Measurements from ENCODE around the gene KDELR1.
"Not testable (repeated sequence)": the region's sequence is repeated elsewhere in the genome, so short reads cannot be mapped to it uniquely, and the experiment has no call there.

KDELR1 gene

GRCh38 chr19:48382286-48382685, 9.1 kb downstream of the KDELR1 start:
- Histone ChIP-seq H3K9me3 (ENCODE audit: control insufficient read depth in 1 of 2, low read length in 2 of 2) (no peaks in the 10 kb centered on the region), H3K36me3 (ENCODE audit: control insufficient read depth in 1 of 2, insufficient read depth in 2 of 2, low read length in 2 of 2) (peaks cover 33 to 62% of the 10 kb centered on the region in 2 donors), H3K4me1 (ENCODE audit: control insufficient read depth in 1 of 2, insufficient read depth in 2 of 2, low read length in 2 of 2) (no peaks in the 10 kb centered on the region), H3K27ac (ENCODE audit: low read length) (no peak overlapping the region), H3K27me3 (ENCODE audit: low read depth, low read length) (no peaks in the 10 kb centered on the region), H3K4me3 (ENCODE audit: low read depth in 1 of 2, low read length in 2 of 2) (no peak overlapping the region)

- no peaks in the 10 kb centered on the region for H3K4me1 ChIP-seq (ENCODE audit: control insufficient read depth in 1 of 2, insufficient read depth in 2 of 2, low read length in 2 of 2)
- H3K27ac ChIP-seq (ENCODE audit: low read length): no peak overlapping the region
- H3K4me3 ChIP-seq (ENCODE audit: low read depth in 1 of 2, low read length in 2 of 2): no peak overlapping the region
- peaks cover 26 to 53% of the 10 kb centered on the region in 2 donors for H3K36me3 ChIP-seq (ENCODE audit: control insufficient read depth in 1 of 2, insufficient read depth in 2 of 2, low read length in 2 of 2)
- no peaks in the 10 kb centered on the region for H3K9me3 ChIP-seq (ENCODE audit: control insufficient read depth in 1 of 2, low read length in 2 of 2)
- no peaks in the 10 kb centered on the region for H3K27me3 ChIP-seq (ENCODE audit: low read depth, low read length)
Measured at GRCh38 chr19:48381178-48381950, 10.0 kb downstream of the KDELR1 start.

GRCh38 chr19:48379058-48379457, 12.3 kb downstream of the KDELR1 start:
- Histone ChIP-seq H3K36me3 (ENCODE audit: control insufficient read depth in 1 of 2, insufficient read depth in 2 of 2, low read length in 2 of 2) (peaks cover 11 to 31% of the 10 kb centered on the region in 2 donors), H3K27ac (ENCODE audit: low read length) (no peak overlapping the region), H3K27me3 (ENCODE audit: low read depth, low read length) (no peaks in the 10 kb centered on the region), H3K4me3 (ENCODE audit: low read depth in 1 of 2, low read length in 2 of 2) (no peak overlapping the region), H3K9me3 (ENCODE audit: control insufficient read depth in 1 of 2, low read length in 2 of 2) (no peaks in the 10 kb centered on the region), H3K4me1 (ENCODE audit: control insufficient read depth in 1 of 2, insufficient read depth in 2 of 2, low read length in 2 of 2) (no peaks in the 10 kb centered on the region)

- no peaks in the 10 kb centered on the region for H3K4me1 ChIP-seq (ENCODE audit: control insufficient read depth in 1 of 2, insufficient read depth in 2 of 2, low read length in 2 of 2)
- H3K27ac ChIP-seq (ENCODE audit: low read length): no peak overlapping the region
- no peaks in the 10 kb centered on the region for H3K27me3 ChIP-seq (ENCODE audit: low read depth, low read length)
- no peak overlapping the region for H3K4me3 ChIP-seq (ENCODE audit: low read depth in 1 of 2, low read length in 2 of 2)
- no peaks in the 10 kb centered on the region for H3K9me3 ChIP-seq (ENCODE audit: control insufficient read depth in 1 of 2, low read length in 2 of 2)
- peaks cover 7 to 22% of the 10 kb centered on the region in 2 donors for H3K36me3 ChIP-seq (ENCODE audit: control insufficient read depth in 1 of 2, insufficient read depth in 2 of 2, low read length in 2 of 2)
Measured at GRCh38 chr19:48378194-48378570, 13.2 kb downstream of the KDELR1 start.

- no peaks in the 10 kb centered on the region for H3K9me3 ChIP-seq (ENCODE audit: control insufficient read depth in 1 of 2, low read length in 2 of 2)
- no peaks in the 10 kb centered on the region for H3K4me1 ChIP-seq (ENCODE audit: control insufficient read depth in 1 of 2, insufficient read depth in 2 of 2, low read length in 2 of 2)
- H3K36me3 ChIP-seq (ENCODE audit: control insufficient read depth in 1 of 2, insufficient read depth in 2 of 2, low read length in 2 of 2): no peaks in the 10 kb centered on the region
- H3K4me3 ChIP-seq (ENCODE audit: low read depth in 1 of 2, low read length in 2 of 2): no peak overlapping the region
- no peak overlapping the region for H3K27ac ChIP-seq (ENCODE audit: low read length)
- H3K27me3 ChIP-seq (ENCODE audit: low read depth, low read length): no peaks in the 10 kb centered on the region
Measured at GRCh38 chr19:48373567-48373966, 17.8 kb downstream of the KDELR1 start.

- no peaks in the 10 kb centered on the region for H3K9me3 ChIP-seq (ENCODE audit: control insufficient read depth in 1 of 2, low read length in 2 of 2)
- H3K4me3 ChIP-seq (ENCODE audit: low read depth in 1 of 2, low read length in 2 of 2): no peak overlapping the region
- H3K27me3 ChIP-seq (ENCODE audit: low read depth, low read length): no peaks in the 10 kb centered on the region
- no peaks in the 10 kb centered on the region for H3K36me3 ChIP-seq (ENCODE audit: control insufficient read depth in 1 of 2, insufficient read depth in 2 of 2, low read length in 2 of 2)
- H3K27ac ChIP-seq (ENCODE audit: low read length): no peak overlapping the region
- H3K4me1 ChIP-seq (ENCODE audit: control insufficient read depth in 1 of 2, insufficient read depth in 2 of 2, low read length in 2 of 2): no peaks in the 10 kb centered on the region
Measured at GRCh38 chr19:48372904-48373303, 18.4 kb downstream of the KDELR1 start.

- H3K27ac ChIP-seq (ENCODE audit: low read length); H3K27me3 ChIP-seq (ENCODE audit: low read depth, low read length); H3K4me1 ChIP-seq (ENCODE audit: control insufficient read depth in 1 of 2, insufficient read depth in 2 of 2, low read length in 2 of 2); H3K9me3 ChIP-seq (ENCODE audit: control insufficient read depth in 1 of 2, low read length in 2 of 2); H3K36me3 ChIP-seq (ENCODE audit: control insufficient read depth in 1 of 2, insufficient read depth in 2 of 2, low read length in 2 of 2); H3K4me3 ChIP-seq (ENCODE audit: low read depth in 1 of 2, low read length in 2 of 2): not testable (repeated sequence)
Measured at GRCh38 chr19:48371771-48372170, 19.6 kb downstream of the KDELR1 start.

- Histone ChIP-seq H3K27me3 (ENCODE audit: low read depth, low read length) (no peaks in the 10 kb centered on the region), H3K4me3 (ENCODE audit: low read depth in 1 of 2, low read length in 2 of 2) (no peak overlapping the region), H3K36me3 (ENCODE audit: control insufficient read depth in 1 of 2, insufficient read depth in 2 of 2, low read length in 2 of 2) (no peaks in the 10 kb centered on the region), H3K4me1 (ENCODE audit: control insufficient read depth in 1 of 2, insufficient read depth in 2 of 2, low read length in 2 of 2) (no peaks in the 10 kb centered on the region), H3K27ac (ENCODE audit: low read length) (no peak overlapping the region), H3K9me3 (ENCODE audit: control insufficient read depth in 1 of 2, low read length in 2 of 2) (no peaks in the 10 kb centered on the region)
Measured at GRCh38 chr19:48371367-48371766, 20.0 kb downstream of the KDELR1 start.

GRCh38 chr19:48370955-48371354, 20.4 kb downstream of the KDELR1 start:
- H3K27me3 ChIP-seq (ENCODE audit: low read depth, low read length): no peaks in the 10 kb centered on the region
- H3K4me1 ChIP-seq (ENCODE audit: control insufficient read depth in 1 of 2, insufficient read depth in 2 of 2, low read length in 2 of 2): no peaks in the 10 kb centered on the region
- H3K9me3 ChIP-seq (ENCODE audit: control insufficient read depth in 1 of 2, low read length in 2 of 2): no peaks in the 10 kb centered on the region
- H3K4me3 ChIP-seq (ENCODE audit: low read depth in 1 of 2, low read length in 2 of 2): no peak overlapping the region
- no peaks in the 10 kb centered on the region for H3K36me3 ChIP-seq (ENCODE audit: control insufficient read depth in 1 of 2, insufficient read depth in 2 of 2, low read length in 2 of 2)
- H3K27ac ChIP-seq (ENCODE audit: low read length): no peak overlapping the region

GRCh38 chr19:48368936-48369335, 22.4 kb downstream of the KDELR1 start:
- Histone ChIP-seq H3K4me1 (ENCODE audit: control insufficient read depth in 1 of 2, insufficient read depth in 2 of 2, low read length in 2 of 2) (peaks cover 0 to 6% of the 10 kb centered on the region in 2 donors), H3K9me3 (ENCODE audit: control insufficient read depth in 1 of 2, low read length in 2 of 2) (no peaks in the 10 kb centered on the region), H3K36me3 (ENCODE audit: control insufficient read depth in 1 of 2, insufficient read depth in 2 of 2, low read length in 2 of 2) (no peaks in the 10 kb centered on the region), H3K27me3 (ENCODE audit: low read depth, low read length) (no peaks in the 10 kb centered on the region), H3K4me3 (ENCODE audit: low read depth in 1 of 2, low read length in 2 of 2) (no peak overlapping the region), H3K27ac (ENCODE audit: low read length) (no peak overlapping the region)

- H3K36me3 ChIP-seq (ENCODE audit: control insufficient read depth in 1 of 2, insufficient read depth in 2 of 2, low read length in 2 of 2): no peaks in the 10 kb centered on the region
- H3K4me3 ChIP-seq (ENCODE audit: low read depth in 1 of 2, low read length in 2 of 2): no peak overlapping the region
- H3K9me3 ChIP-seq (ENCODE audit: control insufficient read depth in 1 of 2, low read length in 2 of 2): no peaks in the 10 kb centered on the region
- no peak overlapping the region for H3K27ac ChIP-seq (ENCODE audit: low read length)
- H3K27me3 ChIP-seq (ENCODE audit: low read depth, low read length): no peaks in the 10 kb centered on the region
- peaks cover 0 to 6% of the 10 kb centered on the region in 2 donors for H3K4me1 ChIP-seq (ENCODE audit: control insufficient read depth in 1 of 2, insufficient read depth in 2 of 2, low read length in 2 of 2)
Measured at GRCh38 chr19:48367855-48368254, 23.5 kb downstream of the KDELR1 start.

GRCh38 chr19:48365602-48366001, 25.7 kb downstream of the KDELR1 start:
- Histone ChIP-seq H3K36me3 (ENCODE audit: control insufficient read depth in 1 of 2, insufficient read depth in 2 of 2, low read length in 2 of 2) (no peaks in the 10 kb centered on the region), H3K27ac (ENCODE audit: low read length) (no peak overlapping the region), H3K27me3 (ENCODE audit: low read depth, low read length) (no peaks in the 10 kb centered on the region), H3K4me3 (ENCODE audit: low read depth in 1 of 2, low read length in 2 of 2) (no peak overlapping the region), H3K9me3 (ENCODE audit: control insufficient read depth in 1 of 2, low read length in 2 of 2) (no peaks in the 10 kb centered on the region), H3K4me1 (ENCODE audit: control insufficient read depth in 1 of 2, insufficient read depth in 2 of 2, low read length in 2 of 2) (peaks cover 0 to 6% of the 10 kb centered on the region in 2 donors)
